GM15510 (cell line): Measurements from ENCODE around the gene QSOX1.

Source experiments
- POLR2A ChIP-seq: IDR thresholded peaks from 3 replicates; pipeline ENCODE4 v1.6.1; 2011; ENCODE audit warnings: borderline replicate concordance; ENCODE audit not compliant: insufficient read length; ENCODE audit errors: extremely low read depth

QSOX1 gene

DNA sequence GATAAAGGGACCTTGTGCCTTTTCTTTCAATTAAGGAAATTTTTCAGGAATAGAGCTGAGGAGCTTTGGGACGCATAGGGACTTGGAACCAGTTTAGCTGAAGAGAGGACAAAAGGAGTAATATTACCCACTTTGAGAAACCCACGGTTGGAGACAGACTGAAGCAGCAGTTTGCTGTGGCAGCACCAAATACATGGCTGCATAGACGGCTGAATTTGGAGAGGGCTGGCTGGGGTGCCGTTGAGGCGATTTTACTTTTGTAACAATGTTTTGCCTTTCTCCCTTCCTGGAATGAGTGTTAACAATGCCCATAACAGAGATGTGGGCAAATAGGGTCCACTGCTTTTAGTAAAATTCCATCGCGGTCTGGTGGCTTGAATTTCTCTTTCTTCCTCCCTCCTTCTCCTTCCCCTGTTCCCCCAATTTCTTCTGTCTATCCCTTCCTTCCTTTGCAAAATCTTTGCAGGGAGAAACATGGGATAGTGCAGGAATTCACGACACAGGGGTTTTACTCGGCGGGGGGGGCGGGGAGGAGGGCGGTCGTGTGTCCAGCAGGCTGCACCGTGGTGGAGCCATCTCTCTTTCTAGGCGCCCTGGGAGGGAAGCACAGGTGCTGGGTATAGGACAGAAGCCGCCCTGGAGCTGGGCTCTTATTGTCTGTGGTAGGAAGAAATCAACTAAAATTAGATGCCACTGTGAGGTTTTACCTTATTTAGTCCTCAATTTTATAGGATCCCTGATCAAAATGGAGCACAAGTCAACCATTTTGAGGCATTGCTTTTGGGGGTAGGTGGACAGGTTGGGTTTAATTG, 82.2 kb downstream of the QSOX1 start:
- no peak for TF ChIP-seq POLR2A

DNA sequence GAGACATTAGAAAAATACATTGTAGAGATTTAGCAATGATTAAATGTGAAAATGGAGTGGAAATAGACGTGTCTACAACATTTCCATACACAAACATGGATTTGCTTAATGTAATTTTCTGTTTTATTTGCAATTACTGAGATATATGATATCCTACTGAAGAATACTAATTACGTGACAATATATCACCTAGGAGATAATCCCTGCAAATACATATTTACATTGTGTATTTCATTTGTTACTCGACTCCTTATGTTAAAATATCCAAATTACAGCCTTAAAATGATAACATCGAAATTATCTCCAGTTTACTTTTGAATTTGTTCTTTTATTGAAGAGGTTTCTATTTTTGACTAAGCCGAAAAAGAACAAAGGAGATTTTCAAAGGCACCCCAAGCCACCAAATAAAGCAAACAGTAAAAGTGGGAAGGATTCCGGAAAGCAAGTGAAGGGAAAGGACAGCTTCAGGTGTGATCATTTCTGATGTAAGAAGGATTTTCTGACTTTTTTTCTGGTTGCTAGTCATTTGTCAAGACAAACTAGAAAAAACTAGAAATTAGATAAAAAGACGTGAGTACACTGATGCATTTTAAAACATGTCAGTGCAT, 83.3 kb downstream of the QSOX1 start:
- TF ChIP-seq POLR2A: no peak

DNA sequence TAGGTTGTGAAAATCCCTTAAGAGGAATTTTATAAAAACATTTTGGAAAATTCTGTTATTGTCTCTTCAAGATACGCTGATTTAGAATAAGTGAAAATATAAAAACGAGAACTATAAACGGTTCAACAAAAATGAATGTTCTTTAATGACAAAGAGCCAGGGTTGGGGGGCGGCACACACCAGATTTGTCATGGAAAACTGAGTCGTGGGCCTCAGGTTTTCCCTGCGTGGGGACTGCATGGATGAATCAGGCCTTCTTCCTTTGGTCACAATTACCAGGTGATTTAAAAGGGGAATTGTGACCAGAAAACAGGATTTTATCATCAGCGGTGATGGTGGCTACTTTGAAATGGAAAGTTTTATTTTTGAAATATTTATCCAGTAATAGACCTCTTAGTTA, 84.0 kb downstream of the QSOX1 start:
- no peak for TF ChIP-seq POLR2A

DNA sequence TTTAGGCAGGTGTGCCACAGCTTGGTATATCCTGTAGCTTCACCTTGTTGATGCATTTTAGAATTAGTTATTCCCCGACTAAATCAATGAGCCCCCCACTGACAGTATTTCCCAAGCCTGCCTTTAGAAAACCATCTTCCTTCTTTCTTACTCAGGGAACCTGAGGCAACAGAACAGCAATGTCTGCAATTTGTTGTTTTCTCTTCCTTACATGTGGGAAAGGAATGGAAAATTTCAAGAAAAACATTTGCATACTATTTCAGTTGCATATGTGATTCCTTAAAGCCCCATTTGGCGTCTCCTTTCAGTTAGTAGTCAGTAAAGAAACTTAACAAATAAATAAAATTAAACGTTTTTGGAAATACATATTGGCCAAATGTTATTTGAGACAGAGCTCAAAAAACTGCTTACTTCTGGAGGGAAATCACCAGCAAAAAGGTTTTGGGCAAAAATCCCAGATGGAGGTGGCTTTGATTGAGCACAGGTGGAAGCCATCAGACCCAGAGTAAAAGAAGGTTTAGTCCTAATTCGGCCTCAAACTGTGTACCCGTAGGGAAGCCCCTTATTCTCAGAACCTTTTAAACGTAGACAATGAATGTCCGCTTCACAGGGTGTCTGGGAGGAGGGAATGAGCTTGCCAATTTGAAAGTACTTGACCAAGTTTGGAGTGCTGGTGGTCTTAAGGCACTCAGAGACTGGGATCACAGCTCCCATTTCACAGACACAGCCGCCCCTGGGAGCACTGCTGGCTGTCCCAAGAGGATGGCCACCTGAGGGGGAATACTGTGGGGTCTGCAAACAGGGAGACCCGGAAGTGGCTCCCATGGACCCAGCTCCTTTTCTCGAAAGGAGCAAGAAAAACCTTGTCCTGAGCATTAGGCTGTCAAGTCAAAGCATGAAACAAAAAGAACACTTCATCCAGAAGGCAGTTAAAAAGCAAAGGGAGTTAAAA, 84.8 kb downstream of the QSOX1 start:
- no peak for TF ChIP-seq POLR2A

DNA sequence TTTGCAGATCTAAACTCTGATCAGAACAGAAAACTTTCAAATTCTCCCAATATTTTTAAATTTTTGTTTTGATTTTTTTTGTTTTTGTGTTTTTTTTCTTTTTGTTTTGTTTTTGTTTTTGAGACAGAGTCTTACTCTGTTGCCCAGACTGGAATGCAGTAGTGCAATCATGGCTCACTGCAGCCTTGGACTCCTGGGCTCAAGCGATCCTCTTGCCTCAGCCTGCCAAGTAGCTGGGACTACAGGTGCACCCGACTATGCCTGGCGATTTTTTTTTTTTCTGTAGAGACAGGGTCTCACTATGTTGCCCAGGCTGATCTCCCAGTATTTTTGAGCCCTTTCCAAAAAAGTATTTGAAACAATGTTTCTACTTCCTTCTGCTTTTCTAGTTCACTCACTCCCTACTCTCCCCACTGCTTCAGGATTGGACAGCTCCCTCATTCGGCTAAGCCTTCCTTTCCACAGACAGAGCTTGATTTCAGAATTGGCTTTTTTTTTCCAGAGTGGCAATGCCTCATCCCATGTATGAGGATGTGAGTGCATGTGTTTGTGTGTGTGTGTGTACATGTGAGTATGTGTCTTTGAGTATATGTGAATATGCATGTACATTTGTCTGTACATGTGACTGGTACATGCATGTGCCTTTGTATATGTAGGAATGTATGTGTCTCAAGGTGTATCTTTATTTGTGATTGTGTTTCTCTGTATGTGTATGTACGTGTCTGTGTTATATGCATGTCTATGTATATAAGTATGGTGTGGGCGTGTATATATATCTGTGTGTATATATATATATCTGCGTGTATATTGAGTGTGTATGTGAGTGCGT, 87.3 kb downstream of the QSOX1 start:
- TF ChIP-seq POLR2A: no peak

DNA sequence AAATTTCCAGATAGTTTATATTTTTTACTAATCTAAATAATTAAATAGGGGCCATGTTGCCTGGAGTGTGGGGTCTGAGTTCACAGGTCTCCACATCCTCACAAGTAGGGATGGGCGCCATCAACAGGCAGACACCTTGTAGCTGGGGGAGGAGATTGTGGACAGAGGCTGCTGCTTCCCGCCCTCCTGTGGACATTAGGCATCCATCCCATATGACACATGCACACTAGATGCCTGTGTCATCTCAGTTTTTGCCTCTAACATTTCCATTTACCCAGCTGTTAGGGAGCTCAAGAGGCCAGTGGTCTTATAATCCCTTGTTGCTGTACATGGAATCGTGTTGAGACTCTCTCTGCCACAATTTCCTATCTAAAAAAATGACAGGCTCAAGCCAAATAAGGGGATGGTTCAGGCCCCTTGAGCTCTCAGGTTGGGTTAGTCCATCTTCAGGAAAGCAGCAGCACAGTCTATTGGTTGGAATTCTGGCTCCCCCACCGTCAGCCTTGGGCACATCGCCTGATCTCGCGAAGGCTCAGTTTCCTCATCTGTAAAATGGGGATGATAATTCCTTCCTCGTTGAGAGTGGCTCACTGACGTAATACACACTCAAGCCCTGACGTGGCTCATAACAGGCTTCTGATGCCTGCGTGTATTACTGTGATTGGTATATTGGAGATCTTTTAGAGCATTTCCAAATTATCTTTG, 89.0 kb downstream of the QSOX1 start:
- TF ChIP-seq POLR2A: no peak

DNA sequence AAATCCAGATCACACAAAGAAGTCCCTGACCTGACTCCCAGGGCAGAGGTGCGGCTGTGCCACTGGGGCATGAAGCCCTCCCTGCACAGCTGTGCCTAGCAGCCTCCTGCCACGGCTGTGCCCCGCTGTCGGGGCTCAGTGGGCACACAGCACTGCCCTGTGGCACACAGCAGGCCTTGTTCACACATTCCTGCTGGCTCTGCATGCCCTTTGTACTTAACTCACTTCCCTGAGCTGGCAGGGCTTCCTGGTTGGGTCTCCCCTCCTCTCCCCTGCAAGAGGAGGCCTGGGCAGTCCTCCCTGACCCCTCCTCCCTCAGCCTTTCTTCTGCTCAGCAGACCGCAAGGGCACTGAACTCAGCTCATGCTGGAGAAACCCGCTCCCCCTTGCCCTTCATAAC, 90.2 kb downstream of the QSOX1 start:
- no peak for TF ChIP-seq POLR2A

DNA sequence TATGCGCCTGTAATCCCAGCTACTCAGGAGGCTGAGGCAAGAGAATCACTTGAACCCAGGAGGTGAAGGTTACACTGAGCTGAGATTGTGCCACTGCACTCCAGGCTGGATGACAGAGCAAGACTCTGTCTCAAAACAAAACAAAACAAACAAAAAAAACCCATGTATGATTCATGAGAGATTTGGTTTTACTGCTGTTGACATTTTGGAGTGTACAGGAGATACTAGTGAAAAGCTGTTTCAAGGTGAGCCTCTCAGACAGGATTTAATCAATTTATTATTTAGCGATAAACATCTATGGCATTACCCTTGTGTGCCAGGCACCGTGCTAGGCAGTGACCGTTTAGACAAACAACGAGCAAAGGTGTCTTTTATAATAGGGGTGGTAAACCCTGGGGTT, 91.9 kb downstream of the QSOX1 start:
- TF ChIP-seq POLR2A: no peak

DNA sequence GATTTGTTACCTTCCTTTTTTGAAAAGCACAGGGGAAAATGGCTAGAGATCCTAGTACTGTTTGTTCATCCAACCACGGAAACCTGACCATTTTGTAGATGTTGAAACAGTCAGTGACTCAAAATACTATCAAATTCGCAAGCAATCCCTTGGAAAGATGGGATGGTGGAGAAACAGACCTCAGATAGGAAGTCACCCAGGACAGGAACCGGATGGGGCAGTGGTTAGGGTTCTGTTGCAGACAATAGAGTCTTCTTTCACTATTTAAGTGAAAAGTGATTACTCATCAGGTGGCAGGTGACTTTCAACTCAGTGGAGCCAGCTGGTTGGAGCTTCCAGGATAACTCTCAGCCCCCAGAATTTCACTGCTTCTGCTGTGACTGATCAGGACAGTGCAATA, 92.4 kb downstream of the QSOX1 start:
- TF ChIP-seq POLR2A: no peak

DNA sequence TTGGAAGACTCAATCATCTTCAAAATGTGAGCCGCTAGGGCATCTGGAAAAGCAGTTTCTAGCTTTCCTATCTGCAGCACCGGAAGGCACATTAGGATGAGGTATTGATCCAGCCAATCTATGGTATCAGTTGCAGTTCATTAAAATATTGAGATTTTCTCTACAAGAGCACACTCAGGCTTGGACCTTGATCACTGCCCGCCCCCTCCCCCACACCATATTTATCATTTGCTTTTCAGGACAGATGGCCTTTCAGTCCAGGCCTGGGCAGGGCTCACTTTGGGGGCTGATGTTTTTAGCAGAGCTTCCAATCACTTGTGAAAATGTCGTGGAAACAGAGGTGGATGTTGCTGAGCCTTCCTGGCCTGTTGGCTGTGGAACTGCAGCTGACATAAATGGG, 92.9 kb downstream of the QSOX1 start:
- TF ChIP-seq POLR2A: no peak

DNA sequence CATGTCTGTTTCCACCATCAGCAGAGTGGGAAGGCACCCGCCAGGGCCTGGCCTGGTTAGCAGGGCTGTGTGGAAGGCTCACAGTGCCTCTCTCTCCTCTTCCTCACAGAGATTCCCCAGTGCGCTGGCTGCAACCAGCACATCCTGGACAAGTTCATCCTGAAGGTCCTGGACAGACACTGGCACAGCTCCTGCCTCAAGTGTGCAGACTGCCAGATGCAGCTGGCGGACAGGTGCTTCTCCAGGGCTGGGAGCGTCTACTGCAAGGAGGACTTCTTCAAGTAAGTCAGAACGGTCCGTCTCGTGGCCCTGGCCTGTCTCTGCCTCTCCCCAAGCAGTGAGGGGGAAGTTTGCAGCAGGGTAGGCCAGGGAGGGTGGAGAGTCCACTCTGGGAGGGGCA, 93.5 kb downstream of the QSOX1 start:
- TF ChIP-seq POLR2A: no peak

DNA sequence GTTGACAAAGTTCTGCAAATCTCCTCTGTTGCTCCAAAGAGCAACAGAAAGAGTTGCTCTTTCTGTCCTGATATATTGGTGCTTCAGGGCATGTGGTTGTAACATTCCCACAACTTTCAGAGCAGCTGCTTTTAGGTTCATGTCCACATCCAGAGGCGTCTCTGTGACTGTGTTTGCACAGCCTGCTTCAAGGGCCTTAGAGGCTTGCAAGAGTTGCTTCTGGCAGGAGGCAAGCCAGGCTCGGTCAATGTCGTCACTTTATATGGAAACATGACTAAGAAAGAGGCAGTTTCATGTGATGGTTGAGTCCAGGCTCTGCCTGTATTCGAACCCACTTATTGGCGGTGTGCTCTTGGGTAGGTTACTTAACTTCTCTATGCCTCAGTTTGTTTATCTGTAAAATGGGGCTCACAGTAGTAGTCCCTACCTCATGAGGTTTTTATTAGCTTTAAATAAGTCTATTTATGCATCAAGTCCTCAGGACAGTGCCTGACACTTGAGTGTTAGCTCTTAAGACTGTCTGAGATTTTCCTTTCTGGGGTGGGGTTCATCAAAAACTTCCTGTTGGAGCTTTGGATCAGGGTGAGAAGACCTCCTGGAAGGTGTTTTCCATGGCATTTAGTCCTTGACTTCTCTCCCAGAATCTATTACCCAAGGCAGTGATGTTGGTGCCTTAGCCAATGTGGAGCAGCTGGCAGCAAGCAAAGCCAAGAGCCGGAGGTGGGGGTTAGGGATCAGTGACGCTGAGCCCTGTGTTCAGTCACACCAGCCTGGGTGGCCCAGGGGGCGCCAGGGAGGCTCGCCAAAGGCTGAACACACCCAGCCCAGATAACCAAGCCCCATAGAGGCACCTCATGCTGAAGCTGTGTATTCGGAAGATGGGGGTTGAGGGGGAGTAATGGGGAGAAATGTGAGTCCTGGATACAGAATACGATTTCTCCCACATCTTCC, 94.3 kb downstream of the QSOX1 start:
- no peak for TF ChIP-seq POLR2A
